Sigmoid colon (tissue), 4 donors: ENCODE data around the gene PSPN.

Source experiments
- EP300 ChIP-seq, 4 donors: sonication (generic); formaldehyde crosslinking; IDR thresholded peaks; one replicate each; pipeline ENCODE4 v1.6.1; 2017; ENCODE audit warnings: antibody characterized with exemption in 4 of 4
- POLR2A ChIP-seq, 2 donors: fragments of 450-650 bp; IDR thresholded peaks; one replicate each; pipeline ENCODE4 v1.6.1; 2016; ENCODE audit warnings: antibody characterized with exemption in 2 of 2, mild to moderate bottlenecking in 2 of 2, moderate library complexity in 2 of 2

DNA sequence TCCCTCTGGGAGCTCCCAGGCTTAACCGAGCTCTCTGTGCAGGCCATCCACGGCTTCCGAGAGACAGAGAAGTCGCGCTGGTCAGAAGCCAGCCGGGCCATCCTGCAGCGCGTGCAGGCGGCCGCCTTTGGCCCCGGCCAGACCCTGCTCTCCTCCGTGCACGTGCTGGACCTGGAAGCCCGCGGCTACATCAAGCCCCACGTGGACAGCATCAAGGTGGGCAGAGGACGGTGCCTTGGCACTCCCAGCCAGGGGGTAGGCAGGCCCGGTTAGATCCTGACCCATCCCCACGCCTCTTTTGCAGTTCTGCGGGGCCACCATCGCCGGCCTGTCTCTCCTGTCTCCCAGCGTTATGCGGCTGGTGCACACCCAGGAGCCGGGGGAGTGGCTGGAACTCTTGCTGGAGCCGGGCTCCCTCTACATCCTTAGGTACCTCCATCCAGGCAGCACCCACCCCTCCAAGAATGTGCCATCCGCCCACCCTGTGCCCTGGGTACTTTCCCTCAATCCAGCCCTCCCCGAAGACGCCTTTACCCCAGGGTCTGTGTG, 1.5 kb downstream of the PSPN start:
- TF ChIP-seq POLR2A (IDR thresholded peaks at IDR 0.05) (no peak), EP300 (IDR thresholded peaks at IDR 0.05) (no peak)
